ENCODE results near the gene INKA1.
A peak's percentile ranks its signal among the peaks of the same experiment; 100 is the strongest.

INKA1 gene

DNA sequence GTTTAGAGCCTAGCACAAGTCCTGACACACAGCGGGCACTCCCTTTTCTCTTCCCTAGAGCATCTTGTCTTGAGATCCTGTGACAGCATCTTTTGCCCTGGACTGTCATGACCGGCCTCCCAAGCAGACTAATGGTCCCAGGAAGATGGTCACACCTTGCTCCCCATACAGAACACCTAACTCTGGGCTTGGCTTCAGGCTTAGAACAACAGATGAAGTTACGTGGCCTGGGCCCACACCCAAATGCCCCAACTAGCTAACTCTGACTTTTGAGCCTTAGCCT, 15.9 kb upstream of the INKA1 start:
- DNase-seq = no peak

DNA sequence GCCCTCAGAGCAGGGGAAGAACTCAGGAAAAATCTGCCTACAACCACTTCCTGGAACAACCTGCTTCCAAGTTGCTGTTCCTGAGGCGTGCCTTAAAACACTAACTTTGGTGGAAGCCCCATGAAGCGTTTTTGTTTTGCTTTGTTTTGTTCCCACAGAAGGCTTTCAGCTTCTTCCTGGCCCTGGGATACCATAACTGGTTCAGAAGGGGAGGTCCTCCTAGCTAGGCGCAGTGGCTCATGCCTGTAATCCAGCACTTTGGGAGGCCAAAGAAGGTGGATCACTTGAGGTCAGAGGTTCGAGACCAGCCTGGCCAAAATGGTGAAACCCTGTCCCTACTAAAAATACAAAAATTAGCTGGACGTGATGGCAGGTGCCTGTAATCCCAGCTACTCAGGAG, 15.5 kb upstream of the INKA1 start:
- no peak for DNase-seq

DNA sequence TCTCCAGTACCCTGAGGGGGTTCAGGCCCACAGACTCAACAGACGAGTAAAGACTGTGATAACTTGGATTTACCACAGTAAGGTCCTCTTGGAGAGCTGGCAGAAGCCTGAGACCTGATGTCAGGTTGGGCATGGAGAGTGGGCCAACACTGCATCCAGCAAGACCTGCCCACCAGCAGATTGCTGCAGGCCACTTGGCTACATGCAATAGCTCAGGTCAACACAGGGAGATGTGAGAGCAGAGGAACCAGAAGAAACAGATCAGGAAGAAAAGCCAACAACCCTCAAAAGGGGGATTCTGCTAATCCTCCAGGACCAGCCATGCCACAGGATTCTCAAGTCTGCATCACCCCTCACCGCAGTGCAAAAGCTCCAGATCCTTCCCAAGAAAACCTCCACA, 15.0 kb upstream of the INKA1 start:
- DNase-seq = no peak

DNA sequence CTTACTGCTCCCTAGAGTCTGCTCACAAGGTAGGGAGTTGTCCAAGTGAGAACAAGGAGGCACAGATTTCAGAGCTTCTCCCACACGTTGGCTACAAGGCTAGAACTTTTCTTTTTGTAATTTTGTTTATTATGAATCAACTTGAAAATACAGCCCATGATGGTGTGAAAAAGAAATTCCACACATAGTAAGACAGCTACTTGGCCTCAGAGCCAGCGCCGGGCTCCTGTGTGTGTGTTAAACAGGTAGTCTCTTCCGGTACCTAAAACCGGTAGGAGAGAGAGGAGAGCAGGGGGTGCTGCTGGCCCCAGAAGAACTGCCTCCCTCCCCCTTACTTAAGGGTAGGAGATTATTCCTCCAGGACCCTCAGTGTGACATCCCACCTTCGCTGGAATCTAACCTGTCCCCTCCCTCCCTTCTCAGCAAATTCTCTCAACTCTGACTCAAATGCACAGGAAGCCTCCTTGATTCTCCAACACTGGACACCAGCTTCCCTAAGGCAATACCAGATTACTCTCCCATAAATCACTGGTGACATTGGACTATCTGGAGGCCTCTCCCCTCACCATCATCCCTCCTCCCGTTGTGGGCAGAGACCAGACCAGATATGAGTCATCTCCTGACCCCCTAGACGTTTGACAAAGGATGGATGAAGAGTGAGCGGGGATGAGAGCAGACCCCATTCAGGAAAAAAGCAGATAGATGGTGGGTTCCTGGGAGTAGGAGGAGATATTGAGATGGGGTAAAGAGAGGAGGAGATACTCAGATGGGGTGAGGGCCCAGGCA, 12.2 kb upstream of the INKA1 start:
- DNase-seq = no peak

DNA sequence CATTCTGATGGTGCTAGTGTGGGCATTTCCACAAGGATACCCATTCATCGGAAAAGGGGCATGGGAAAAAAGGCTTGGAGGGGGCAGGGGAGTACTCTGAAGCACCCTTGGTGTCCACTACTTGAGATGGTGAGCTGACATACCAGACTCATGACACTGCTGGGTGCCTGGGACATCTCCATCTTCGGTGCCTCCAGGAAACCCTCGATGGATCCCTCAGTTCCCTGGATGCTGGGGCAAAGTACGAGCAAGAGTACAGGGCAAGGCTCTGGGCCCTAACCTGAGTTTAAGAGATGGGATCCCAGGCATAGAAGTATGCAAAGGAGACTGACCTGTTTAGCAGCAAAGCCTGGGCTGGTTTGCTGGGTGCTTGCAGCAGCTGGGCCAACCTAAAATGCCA, 11.5 kb upstream of the INKA1 start:
- DNase-seq = no peak

DNA sequence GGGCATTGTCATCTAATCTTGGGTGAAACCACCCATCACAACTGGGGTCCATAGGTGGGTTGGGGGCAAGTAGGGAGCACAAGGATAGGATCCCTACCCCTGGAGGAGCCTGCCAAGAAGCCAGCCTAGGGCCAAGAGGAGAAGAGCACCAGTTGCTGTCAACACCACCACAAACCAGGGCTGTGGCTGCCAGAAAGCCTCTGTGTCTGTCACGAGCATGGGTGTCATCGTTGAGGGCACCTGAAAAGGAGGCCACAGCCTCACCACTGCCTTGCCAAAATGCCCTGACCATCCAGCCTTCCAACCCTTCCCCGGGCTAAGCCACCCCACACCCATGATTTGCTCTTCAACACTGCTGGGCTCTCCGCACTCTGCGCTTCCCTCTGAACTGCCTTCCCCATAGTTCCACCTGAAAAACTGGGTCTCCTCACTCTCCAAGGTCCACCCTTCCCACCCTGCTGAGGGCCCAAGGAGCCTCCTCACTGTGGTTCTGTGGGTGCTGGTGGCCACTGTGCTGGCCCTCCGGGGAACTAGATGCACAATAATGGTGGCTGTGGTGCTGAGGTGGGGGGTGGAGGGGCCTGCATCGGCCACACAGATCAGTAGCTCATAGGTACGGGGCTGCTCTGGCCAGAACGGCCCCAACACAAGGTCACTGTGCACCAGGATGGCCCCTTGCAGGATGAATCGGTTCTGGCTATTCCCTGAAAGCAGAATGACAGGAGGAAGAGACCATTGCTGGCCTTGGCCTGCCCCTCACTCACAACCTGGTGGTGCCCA, 10.5 kb upstream of the INKA1 start:
- DNase-seq = no peak

DNA sequence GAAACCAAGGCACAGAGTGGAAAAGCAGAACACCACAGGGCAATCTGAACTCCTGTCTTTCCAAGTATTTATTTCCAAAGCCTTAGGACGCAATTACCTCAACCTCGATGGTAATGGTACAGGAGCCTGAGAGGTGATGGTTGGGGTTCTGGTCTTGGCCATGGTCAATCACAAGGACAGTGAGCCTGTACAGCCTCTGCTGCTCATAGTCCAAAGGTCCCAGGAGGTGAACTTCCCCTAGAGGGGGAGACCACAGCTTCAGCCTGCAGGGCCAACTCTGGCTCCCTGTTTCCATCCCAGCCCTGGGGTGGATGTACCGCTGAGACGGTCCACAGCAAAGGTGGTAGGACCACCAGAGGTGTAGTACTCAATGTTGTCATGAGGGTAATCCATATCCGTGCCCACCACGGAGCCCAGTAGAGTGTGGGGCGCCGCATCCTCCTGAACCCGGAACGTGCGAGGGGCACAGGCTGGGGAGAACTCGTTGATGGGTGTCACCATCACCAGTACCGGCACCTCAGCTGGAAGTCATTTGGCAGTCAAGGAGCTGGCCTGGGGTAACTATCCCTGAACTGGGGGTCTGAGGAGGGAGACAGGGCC, 9.5 kb upstream of the INKA1 start:
- no peak for DNase-seq

DNA sequence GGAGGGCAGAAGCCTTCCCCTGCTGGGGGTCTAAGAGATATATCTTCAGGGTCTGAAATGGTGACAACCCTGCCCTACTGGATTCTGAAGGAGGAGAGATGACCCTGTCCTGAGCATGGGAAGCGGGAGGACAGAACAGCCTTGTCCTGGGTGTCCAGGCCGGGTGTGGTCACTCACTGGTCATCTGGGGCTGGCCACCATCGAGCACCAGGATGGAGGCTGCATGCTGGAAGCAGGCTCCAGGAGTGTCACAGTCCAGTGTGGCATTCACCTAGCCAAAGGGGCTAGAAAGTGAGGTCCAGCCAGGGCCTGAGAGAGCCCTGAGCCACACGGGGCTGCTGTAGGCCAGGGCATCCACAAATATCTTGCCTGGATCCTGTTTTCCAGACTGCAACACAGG, 8.6 kb upstream of the INKA1 start:
- DNase-seq = no peak

DNA sequence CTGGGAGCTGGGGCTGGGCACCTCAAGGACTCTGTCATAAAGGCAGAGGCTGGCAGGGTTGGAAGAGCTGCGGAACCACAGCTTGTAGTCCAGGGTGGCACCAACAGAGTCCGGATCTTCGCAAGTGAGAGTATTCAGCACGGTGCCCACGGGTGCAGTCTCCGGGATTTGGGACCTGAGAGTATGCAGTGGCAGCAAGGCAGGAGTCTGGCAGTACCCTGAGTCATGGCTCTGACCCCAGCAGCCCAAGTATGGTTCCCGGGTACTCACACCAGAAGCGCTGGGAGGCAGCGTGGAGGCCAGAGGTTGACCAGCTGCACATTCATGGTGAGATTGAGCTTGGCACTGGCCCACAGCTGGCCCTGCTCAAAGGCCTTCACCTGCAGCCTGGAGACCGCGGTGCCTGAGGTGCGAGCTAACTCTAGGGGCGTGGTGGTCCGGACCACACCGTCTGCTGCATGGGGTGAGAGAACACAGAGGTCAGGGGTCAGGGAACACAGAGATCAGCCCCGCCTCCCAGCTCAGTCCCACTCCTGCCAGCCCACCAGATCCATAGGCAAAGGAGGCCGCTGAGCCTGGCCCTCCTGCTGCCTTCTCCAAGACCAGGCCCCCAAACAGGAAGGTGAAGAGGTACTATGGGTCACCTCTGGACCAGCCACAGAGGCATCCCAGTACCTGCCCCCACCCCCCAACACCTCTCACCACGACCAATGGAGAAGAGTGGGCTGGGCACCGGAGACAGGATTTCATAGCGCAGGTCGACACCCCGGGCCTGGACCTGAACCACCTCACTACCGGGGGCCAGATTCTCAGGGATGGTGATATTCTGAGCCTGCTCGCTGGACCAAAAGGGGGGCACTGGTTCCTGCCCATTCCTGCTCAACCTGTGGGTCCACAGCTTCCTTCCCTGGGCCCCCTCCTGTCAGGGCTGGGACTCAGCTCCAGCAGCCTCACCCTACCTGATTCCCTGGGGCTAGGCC, 7.8 kb upstream of the INKA1 start:
- DNase-seq = no peak

DNA sequence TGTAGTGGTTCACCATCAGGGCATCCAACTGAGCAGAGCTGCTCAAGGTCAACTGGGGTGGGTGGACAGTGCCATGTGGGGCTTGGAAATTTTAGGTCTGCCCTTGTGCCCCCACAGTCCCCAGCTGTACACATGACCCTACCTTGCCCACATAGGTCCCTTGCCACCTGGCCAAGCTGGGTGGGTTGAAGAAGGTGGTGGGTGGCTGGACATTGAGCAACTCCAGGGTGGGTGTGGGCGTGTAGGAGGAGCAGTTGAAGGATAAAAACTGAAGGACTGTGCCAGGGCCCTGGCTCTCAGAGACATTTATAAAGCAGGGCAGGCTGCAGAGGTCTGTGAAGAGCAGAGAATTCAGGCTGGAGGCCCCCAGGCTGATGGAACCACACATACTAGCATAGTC, 4.0 kb upstream of the INKA1 start:
- no peak for DNase-seq

DNA sequence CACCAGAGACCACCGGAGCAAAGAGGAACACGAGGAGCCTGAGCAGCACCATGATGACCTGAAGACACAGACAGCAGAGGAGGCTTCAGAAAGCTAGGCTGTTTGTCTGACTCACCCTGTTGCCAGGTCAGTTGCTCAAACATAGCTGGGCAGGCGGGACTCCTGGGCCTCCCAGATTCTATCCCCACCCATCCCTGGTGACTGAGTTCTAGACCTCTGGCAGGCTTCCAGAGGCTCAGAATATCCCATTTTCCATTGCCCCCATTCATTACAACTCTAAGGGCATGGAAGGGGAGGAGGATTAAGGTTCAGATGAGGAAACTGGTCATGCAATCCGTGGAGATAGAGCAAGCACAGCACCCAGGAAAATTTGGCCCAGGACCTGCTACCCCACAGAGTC, 3.3 kb upstream of the INKA1 start, which contains the start of gene CDHR4:
Gene CDHR4, minus strand, starts transcription at position 113 of the 400 bp plus-strand sequence. Its CDS starts 61 bp downstream, at position 52.
- DNase-seq = no peak

DNA sequence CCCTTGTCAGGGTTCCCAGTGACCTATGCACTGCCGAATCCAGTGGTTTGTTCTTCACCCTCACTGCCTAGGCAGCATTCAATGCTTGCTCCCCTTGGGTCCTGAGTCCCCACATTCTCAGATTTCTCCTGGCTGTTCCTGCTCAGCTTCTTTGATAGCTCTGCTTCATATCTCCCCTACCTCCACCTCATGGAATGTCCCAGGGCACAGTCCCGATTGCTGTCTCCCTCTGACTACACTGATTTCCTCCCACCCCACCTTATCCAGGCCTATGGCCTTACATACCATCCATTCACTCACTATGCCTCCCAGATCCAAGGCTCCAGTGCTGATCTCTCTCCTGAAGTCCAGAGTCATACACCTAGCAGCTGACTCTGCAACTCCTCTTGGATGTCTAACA, 1.9 kb upstream of the INKA1 start:
- no peak for DNase-seq

DNA sequence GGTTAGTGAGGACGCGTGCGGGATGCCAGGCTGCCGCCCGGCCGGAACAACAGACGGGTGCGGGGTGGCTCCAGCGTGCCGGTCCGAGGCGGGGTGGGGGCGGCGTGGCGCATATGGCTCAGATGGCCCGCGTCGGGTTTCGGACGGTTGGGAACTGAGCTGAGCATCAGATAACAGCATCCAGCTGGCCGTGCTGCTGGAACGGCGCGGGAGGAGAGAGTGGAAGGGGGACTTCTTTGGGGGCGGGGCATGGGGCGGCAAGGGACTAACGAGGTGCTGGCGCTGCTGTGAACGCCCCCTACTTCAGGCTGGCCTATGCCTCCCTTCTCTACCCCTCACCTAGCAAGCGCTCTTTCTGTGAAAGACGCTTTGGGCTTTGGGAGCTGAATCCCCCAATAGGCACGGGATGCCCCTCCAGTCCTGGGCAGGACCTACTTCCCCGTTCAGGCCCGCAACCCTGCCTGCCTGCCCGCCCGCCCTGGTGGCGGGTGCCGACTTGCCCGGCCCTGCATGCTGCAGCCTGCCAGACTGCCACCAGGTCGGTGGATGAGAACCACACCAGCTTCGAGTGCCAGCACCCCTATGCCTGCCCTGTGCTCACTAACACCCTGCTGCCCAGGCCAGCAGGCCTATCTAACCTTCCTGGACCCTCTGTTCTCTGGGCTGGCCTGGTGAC, 542 bp downstream of the INKA1 start:
- DNase-seq = peak; percentile 58

DNA sequence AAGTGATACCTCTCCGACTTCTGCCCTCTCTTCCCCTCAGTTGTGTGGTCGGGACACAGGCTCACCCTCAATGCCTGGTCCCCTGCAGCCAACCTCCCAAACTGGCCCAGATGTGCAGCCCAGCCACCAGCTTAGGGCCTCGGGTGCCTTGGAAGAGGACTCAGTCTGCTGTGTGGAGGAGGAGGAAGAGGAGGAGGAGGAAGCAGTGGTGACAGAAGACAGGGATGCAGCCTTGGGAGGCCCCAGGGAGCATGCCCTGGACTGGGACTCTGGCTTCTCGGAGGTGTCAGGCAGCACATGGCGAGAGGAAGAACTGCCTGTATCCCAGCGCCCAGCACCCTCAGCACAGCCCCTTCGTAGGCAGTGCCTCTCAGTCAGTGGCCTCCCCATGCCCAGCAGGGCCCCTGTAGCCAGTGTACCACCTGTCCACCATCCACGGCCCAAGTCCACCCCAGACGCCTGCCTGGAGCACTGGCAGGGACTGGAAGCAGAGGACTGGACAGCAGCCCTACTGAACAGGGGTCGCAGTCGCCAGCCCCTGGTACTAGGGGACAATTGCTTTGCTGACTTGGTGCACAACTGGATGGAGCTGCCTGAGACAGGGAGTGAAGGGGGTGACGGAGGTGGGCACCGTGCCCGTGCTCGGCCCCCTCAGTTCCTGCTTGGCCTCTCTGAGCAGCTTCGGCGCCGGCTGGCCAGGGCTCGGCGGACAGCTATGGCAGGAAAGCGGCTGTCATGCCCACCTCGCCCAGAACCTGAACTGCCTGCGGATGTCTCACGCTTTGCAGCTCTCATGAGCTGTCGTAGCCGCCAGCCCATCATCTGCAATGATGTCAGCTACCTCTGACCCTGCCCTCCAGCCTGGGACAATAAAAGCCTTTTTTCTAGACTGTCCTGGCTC, 1.3 kb downstream of the INKA1 start:
- DNase-seq = no peak

DNA sequence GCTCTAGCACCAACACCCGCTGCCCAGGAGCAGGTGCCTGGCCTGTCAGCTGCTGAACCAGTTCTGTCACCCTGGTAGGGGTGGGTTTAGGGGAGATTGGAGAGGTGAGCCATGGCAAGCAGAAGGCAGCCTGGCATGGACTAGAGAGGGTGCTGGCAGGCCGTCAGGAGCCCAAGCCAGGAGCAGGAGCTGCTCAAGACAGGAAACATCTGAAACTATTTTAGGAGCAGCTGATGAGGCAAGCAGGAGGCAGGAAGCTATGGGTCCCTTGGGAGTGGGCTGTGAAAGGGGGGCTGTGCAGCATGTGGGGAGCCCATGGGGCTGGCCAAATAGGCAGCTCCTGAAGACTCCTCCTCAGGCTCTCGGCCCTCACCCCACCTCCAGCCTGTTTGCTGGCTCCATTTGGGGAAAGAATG, 2.3 kb downstream of the INKA1 start:
- no peak for DNase-seq

DNA sequence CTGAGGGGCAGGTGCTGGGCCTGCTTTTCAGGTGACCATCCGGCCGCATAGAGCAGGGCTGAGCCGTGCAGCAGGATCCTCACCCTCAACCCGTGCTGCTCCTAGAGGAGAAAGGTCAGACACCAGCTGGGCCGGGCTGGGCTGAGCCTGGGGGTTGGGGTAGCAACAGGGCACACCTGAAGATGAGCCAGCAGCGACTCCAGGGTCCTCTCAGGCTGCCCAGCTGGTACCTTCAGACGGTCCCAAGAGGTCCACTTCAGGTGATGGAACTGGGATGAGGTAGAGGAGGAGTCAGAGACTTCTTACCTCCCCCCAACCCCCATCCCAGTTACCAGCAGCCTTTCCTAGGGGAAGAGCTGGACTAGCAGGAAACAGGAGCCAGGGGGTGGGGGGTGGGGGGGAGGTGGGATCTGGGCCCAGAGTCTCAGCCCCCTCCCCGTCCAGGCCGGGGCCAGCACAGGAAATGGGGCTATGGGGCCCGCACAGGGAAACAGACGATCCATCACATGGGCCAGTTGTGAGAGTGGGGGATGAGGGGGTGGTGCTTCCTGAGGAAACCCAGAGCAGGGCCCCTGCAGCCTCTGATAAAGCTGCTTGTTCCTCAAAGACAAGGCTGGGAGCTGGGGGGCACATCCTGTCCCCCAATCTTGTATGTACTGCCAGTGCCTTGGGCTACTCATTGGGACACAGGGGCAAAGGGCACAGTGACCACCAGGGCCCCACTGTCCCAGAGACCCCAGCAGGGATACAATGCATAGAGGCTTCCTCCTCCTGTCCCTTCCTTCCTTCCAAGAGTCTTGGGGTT, 3.0 kb downstream of the INKA1 start:
- DNase-seq = peak; percentile 48

DNA sequence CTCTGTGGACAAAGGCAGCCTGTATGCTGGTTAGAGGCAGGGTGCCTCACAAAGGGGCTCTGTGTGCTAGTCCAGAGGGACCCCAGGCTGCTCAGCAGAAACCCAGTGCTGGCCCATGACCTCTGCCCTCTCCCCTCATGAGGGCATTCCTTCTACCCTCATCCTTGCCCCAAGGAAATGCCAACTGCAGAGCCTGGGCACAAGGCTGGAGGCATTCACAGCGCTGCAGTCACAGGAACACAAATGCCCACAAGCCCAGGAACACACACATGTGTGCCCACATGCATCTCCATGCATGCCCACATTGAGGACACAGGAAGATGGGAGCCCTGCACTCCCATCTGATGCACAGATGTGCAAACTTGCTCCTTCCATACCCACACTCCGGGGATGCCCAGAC, 3.8 kb downstream of the INKA1 start:
- DNase-seq = no peak

DNA sequence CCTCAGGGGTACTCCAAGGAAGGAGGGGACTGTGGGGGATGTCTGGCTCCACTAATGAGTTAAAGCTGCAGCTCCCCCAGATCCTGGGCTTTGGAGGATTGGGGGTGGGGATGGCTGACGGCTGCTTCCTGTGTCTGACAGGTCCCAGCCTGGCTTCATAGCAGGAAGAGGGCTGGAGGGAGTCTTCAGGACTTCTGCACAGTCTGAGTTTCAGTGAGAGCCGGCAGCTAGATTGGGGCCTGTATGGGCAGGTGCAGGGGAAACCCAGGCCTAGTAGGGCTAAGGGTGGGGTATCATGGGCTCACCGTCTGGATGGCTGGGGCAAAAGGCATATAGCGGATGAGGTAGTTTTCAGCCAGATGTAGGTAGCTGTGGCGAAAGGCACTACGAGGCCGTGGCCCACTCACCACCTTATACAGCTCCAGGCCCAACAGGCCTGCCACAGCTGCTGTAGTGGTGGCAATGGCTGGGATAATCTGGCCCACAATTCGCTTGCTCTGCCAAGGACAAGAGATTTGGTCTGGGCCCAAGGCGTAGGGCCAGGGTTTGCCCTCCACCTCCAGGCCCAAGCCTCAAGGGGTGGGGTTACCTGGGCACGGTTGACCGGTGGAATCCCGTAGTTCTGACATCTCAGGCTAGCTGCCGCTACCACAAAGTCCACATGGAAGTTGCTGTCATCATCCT, 4.5 kb downstream of the INKA1 start:
- no peak for DNase-seq

DNA sequence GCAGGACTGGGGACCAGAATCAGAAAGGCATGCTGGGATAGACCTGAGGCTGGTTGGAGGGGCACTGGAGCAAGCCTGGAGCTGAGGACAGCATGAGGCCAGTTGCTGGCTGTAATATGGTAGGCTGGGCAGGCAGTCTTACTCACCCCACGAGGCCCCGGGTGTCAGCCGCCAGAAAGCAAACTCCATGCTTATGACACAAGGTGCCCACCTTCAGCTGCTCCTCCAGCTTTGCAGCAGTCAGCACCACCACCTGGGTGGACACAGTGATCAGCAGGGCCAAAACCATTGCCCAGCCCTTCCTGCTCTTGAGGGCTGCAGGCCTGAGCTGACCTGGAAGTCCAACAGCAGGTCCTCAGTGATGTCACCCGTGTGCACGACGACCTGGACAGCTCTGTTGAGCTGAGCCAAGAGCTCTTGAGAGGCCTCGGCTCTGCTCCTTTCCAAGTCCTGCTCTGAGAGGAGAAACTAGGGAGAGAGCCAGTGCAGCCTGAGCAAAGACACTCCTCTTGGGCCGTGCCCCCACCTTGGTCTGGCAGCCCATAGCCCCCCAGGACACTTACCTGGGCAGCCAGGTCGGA, 9.9 kb downstream of the INKA1 start:
- no peak for DNase-seq
